Tibial artery (tissue), 4 donors: ENCODE measurements around the gene CDK18.

Experiments used
- DNase-seq, 2 donors: peaks; one replicate each; pipeline ENCODE4 v3.0.0-alpha.2; 2019
- H3K27ac ChIP-seq, 2 donors: fragments of 200-600 bp; sonication (generic) in 1 of 2; 1 replicate in 1 of 2; 2 replicates in 1 of 2; pipeline ENCODE4 v1.5.1; 2018 to 2019; ENCODE audit warnings: mild to moderate bottlenecking in 1 of 2
- H3K27me3 ChIP-seq, 2 donors: fragments of 200-600 bp; sonication (generic) in 1 of 2; one replicate each; pipeline versions ENCODE4 v1.5.1 to v1.6.0; 2016 to 2019
- H3K36me3 ChIP-seq, 3 donors: fragments of 200-600 bp; sonication (generic) in 2 of 3; one replicate each; pipeline ENCODE4 v1.5.1; 2016 to 2019; ENCODE audit warnings: mild to moderate bottlenecking in 2 of 3
- H3K4me1 ChIP-seq, 4 donors: fragments of 200-600 bp; sonication (generic) in 2 of 4; 1 replicate in 3 of 4; 2 replicates in 1 of 4; pipeline ENCODE4 v1.5.1; 2016 to 2019
- H3K4me3 ChIP-seq, 2 donors: fragments of 200-600 bp; sonication (generic) in 1 of 2; 1 replicate in 1 of 2; 2 replicates in 1 of 2; pipeline ENCODE4 v1.5.1; 2018 to 2019; ENCODE audit warnings: mild to moderate bottlenecking in 2 of 2
- H3K9me3 ChIP-seq, 3 donors: fragments of 200-600 bp; sonication (generic) in 1 of 3; one replicate each; pipeline ENCODE4 v1.5.1; 2016 to 2019
- CTCF ChIP-seq, 2 experiments: fragments of 200-600 bp in 1 of 2; fragments of 450-650 bp in 1 of 2; IDR thresholded peaks; one replicate each; pipeline ENCODE4 v1.5.1; 2017 to 2019; ENCODE audit warnings: antibody characterized with exemption in 2 of 2, mild to moderate bottlenecking in 1 of 2, moderate library complexity in 1 of 2
- intact Hi-C: fragments of 100-400 bp; cut with DNase I; formaldehyde crosslinking; loops from one replicate; pipeline ENCODE4 v1.15.0; 2023; ENCODE audit warnings: low total_unique reads

CDK18 gene

GRCh38 chr1:205541161-205541886 lies 36.9 kb downstream of the CDK18 start:
- TF ChIP-seq CTCF (IDR thresholded peaks at IDR 0.05) = no peak
- H3K4me3 ChIP-seq = no peak overlapping the region
- no peak for DNase-seq
- peaks cover 0 to 21% (median 14%) of the 10 kb centered on the region in 4 donors for H3K4me1 ChIP-seq
- H3K9me3 ChIP-seq = no peaks in the 10 kb centered on the region
- no peak overlapping the region for H3K27ac ChIP-seq
- no peaks in the 10 kb centered on the region for H3K36me3 ChIP-seq
- intact Hi-C loops = no loop called here
- peaks cover 0 to 3% of the 10 kb centered on the region in 2 donors for H3K27me3 ChIP-seq

GRCh38 chr1:205542367-205542766 lies 37.9 kb downstream of the CDK18 start:
- DNase-seq = peak in 1 of 2 donors; percentile 64
- no peak overlapping the region for H3K27ac ChIP-seq

GRCh38 chr1:205543351-205544301 lies 39.2 kb downstream of the CDK18 start:
- Histone ChIP-seq H3K27ac (peak overlapping the region; percentile 10 to 23), H3K36me3 (no peaks in the 10 kb centered on the region), H3K4me1 (peaks cover 0 to 17% (median 12%) of the 10 kb centered on the region in 4 donors), H3K9me3 (no peaks in the 10 kb centered on the region), H3K27me3 (peaks cover 0 to 5% of the 10 kb centered on the region in 2 donors), H3K4me3 (peak overlapping the region; percentile 37 to 45)
- peak; percentile 75 to 89 for DNase-seq
- intact Hi-C loops = no loop called here
- TF ChIP-seq CTCF (IDR thresholded peaks at IDR 0.05) = no peak

More at GRCh38 chr1:205542367-205542766, 37.9 kb downstream of the CDK18 start:
- H3K4me1 ChIP-seq = peaks cover 0 to 17% (median 12%) of the 10 kb centered on the region in 4 donors
- H3K4me3 ChIP-seq = no peak overlapping the region
- H3K36me3 ChIP-seq = no peaks in the 10 kb centered on the region
- peaks cover 0 to 3% of the 10 kb centered on the region in 2 donors for H3K27me3 ChIP-seq
- H3K9me3 ChIP-seq = no peaks in the 10 kb centered on the region
- intact Hi-C loops = no loop called here
- no peak for TF ChIP-seq CTCF (IDR thresholded peaks at IDR 0.05)

GRCh38 chr1:205545001-205545919 lies 40.8 kb downstream of the CDK18 start:
- Histone ChIP-seq H3K27ac (no peak overlapping the region), H3K27me3 (peaks cover 0 to 11% of the 10 kb centered on the region in 2 donors), H3K36me3 (no peaks in the 10 kb centered on the region), H3K4me1 (peaks cover 0 to 17% (median 12%) of the 10 kb centered on the region in 4 donors), H3K9me3 (no peaks in the 10 kb centered on the region), H3K4me3 (no peak overlapping the region)
- peak in 1 of 2 donors; percentile 59 for DNase-seq
- no peak for TF ChIP-seq CTCF (IDR thresholded peaks at IDR 0.05)
- intact Hi-C loops = no loop called here

GRCh38 chr1:205545991-205546390 lies 41.5 kb downstream of the CDK18 start:
- intact Hi-C loops = no loop called here
- peaks cover 0 to 13% of the 10 kb centered on the region in 2 donors for H3K27me3 ChIP-seq
- no peak for TF ChIP-seq CTCF (IDR thresholded peaks at IDR 0.05)

More at GRCh38 chr1:205545991-205546390, 41.5 kb downstream of the CDK18 start:
- Histone ChIP-seq H3K9me3 (no peaks in the 10 kb centered on the region), H3K4me1 (peaks cover 0 to 17% (median 12%) of the 10 kb centered on the region in 4 donors), H3K4me3 (no peak overlapping the region), H3K36me3 (no peaks in the 10 kb centered on the region), H3K27ac (no peak overlapping the region)
- peak in 1 of 2 donors; percentile 55 for DNase-seq
